Endothelial cell (in vitro differentiated cells): ENCODE measurements around the gene REPS2. TPM values are rescaled to one million over a fixed set of nuclear protein-coding genes. Genes with fewer than 3 reads are reported as not detected.

Source experiments
- DNase-seq: peaks from one replicate; pipeline ENCODE4 v3.0.0; 2021; ENCODE audit warnings: low spot score
- H3K27ac Mint-ChIP-seq: one replicate; pipeline ENCODE4 v1.8.0; 2021; ENCODE audit warnings: mixed read lengths, inconsistent platforms; ENCODE audit not compliant: unreplicated experiment
- H3K27me3 Mint-ChIP-seq: one replicate; pipeline ENCODE4 v1.8.0; 2021; ENCODE audit warnings: mild to moderate bottlenecking, moderate library complexity, mixed read lengths, inconsistent platforms; ENCODE audit not compliant: unreplicated experiment
- H3K36me3 Mint-ChIP-seq: one replicate; pipeline ENCODE4 v1.8.0; 2021; ENCODE audit warnings: mild to moderate bottlenecking, low read depth, mixed read lengths, inconsistent platforms; ENCODE audit not compliant: unreplicated experiment
- H3K4me1 Mint-ChIP-seq: one replicate; pipeline ENCODE4 v1.8.0; 2021; ENCODE audit warnings: mild to moderate bottlenecking, mixed read lengths, inconsistent platforms; ENCODE audit not compliant: unreplicated experiment
- H3K4me3 Mint-ChIP-seq: one replicate; pipeline ENCODE4 v1.8.0; 2021; ENCODE audit warnings: mild to moderate bottlenecking, mixed read lengths, inconsistent platforms; ENCODE audit not compliant: unreplicated experiment
- H3K9me3 Mint-ChIP-seq: one replicate; pipeline ENCODE4 v1.8.0; 2021; ENCODE audit warnings: mixed read lengths, inconsistent platforms; ENCODE audit not compliant: unreplicated experiment
- total RNA-seq: library from RNA; stranded (reverse); fragmentation: NEBNext Ultra II Directional; extraction: Animal tissue kit (Norgen Biotek cat#: 25700); gene quantifications from one replicate; pipeline ENCODE4 v1.2.1, GENCODE V29; 2021; ENCODE audit not compliant: unreplicated experiment
- TF ChIP-seq, protein P1 (sequence below): fragments of 200-600 bp; sonication (generic); IDR thresholded peaks from one replicate; pipeline ENCODE4 v1.5.0; 2021; ENCODE audit warnings: antibody characterized with exemption; ENCODE audit not compliant: unreplicated experiment

Gene REPS2
- total RNA-seq, 1 donor from 2014 or later, result 10.6 TPM

DNA sequence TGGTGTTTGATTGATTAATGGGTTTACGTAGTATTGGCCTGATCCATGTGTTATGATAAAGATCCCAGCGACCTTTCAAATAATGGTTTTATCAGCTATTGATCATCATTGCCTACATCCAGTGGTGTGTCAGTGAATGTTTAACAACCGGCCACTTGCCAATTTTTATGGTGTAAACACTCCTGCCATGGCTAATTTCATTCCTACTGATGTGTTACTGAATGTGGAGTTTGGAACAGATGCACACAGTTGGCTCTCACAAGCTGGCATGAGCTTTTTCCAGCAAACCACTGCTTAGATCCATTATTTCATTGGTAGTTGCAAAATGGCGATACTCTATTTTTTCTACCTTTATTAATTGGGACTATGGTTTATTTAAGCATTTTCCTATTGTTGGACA is 139.9 kb downstream of the REPS2 start:
- Mint-ChIP-seq H3K9me3 (no peaks in the 10 kb centered on the region), H3K27me3 (peaks cover 2% of the 10 kb centered on the region), H3K36me3 (peaks cover 4% of the 10 kb centered on the region)

DNA sequence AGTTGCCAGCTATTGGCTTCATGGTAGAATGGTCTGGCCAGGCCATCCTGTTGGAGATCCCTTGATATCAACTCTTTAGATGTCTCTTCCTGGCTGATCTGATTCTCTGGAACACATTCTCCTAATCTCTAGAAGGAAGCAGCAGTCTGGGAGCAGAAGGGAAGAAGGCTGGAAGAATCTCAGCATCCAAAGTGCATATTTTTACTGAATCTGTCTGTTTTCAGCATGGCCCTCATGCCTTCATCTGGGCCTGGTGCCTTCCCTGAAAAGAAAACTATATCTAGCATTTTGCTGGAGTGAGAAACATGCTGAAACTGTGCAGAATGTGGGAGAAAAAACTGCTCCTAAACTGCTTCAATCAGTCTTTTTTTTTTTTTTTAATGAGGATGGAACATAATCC is 148.7 kb downstream of the REPS2 start:
- peak overlapping the region; percentile 88 for H3K27ac Mint-ChIP-seq
- TF ChIP-seq, protein P1, sequence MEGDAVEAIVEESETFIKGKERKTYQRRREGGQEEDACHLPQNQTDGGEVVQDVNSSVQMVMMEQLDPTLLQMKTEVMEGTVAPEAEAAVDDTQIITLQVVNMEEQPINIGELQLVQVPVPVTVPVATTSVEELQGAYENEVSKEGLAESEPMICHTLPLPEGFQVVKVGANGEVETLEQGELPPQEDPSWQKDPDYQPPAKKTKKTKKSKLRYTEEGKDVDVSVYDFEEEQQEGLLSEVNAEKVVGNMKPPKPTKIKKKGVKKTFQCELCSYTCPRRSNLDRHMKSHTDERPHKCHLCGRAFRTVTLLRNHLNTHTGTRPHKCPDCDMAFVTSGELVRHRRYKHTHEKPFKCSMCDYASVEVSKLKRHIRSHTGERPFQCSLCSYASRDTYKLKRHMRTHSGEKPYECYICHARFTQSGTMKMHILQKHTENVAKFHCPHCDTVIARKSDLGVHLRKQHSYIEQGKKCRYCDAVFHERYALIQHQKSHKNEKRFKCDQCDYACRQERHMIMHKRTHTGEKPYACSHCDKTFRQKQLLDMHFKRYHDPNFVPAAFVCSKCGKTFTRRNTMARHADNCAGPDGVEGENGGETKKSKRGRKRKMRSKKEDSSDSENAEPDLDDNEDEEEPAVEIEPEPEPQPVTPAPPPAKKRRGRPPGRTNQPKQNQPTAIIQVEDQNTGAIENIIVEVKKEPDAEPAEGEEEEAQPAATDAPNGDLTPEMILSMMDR, result no peak
- no peaks in the 10 kb centered on the region for H3K4me1 Mint-ChIP-seq
- H3K4me3 Mint-ChIP-seq, result no peak overlapping the region
- H3K9me3 Mint-ChIP-seq, result no peaks in the 10 kb centered on the region
- H3K27me3 Mint-ChIP-seq, result peaks cover 3% of the 10 kb centered on the region
- no peak for DNase-seq
- no peaks in the 10 kb centered on the region for H3K36me3 Mint-ChIP-seq

More for the DNA sequence above, 139.9 kb downstream of the REPS2 start:
- Mint-ChIP-seq H3K27ac (no peak overlapping the region), H3K4me1 (no peaks in the 10 kb centered on the region), H3K4me3 (no peak overlapping the region)
- TF ChIP-seq, protein P1, result no peak
- no peak for DNase-seq

DNA sequence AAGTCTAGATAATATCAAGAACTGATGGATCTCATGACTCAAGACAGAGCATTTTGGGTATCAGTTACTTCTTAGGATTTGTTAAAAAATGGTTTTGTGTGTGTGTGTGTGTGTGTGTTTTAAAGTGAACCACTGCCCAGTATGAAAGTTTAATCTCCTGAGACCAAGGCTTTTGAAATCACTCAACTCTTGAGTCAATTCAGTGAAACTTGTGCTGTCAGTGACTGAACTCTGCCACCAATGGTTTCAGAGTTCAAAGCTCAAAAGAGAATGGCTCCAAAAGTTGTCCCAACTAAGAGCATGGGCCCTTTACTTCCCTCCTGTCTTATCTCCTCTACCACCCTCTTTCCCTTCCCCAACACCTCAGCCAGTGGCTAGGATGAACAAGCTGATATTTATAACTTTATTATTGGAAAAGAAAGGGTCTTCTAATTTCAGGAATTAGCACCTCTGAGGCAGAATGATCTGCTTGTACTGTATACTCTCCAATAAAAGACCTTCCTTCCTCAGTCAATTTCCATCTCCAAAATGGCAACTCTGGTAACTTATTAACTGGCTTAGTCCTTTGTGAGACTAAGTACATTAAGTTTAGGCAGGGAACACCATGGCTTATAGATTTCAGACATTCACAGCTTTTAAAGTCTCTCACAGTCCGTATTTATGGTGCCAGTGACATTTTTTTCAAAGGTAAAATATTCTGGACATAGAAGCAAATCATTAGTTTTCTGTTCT is 152.2 kb downstream of the REPS2 start:
- no peak overlapping the region for H3K27ac Mint-ChIP-seq
- H3K36me3 Mint-ChIP-seq, result no peaks in the 10 kb centered on the region
- H3K4me3 Mint-ChIP-seq, result no peak overlapping the region
- peaks cover 3% of the 10 kb centered on the region for H3K27me3 Mint-ChIP-seq
- TF ChIP-seq, protein P1, result no peak
- H3K4me1 Mint-ChIP-seq, result no peaks in the 10 kb centered on the region
- no peaks in the 10 kb centered on the region for H3K9me3 Mint-ChIP-seq
- DNase-seq, result no peak

DNA sequence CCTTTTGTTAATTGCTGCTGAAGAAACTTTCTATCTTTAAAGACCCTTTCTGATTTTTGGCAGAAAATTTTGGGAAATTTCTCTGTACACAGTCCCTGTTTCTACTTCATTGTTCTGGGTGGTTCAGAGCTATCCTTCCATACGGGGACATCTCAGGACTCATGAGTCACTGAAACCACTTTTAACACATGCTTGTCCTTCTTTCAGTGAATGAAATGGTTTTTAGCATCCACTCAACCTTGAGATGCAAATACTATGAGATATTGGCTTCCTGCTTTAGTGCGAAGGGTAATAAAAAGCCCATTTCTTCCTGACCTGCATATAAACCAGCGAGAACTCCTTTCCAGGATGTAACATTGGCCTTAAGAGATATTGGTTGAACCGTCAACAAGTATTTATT is 158.0 kb downstream of the REPS2 start:
- TF ChIP-seq, protein P1, result no peak
- no peaks in the 10 kb centered on the region for H3K36me3 Mint-ChIP-seq
- H3K27me3 Mint-ChIP-seq, result no peaks in the 10 kb centered on the region
- no peaks in the 10 kb centered on the region for H3K9me3 Mint-ChIP-seq
- no peak overlapping the region for H3K4me3 Mint-ChIP-seq
- no peak for DNase-seq
- no peak overlapping the region for H3K27ac Mint-ChIP-seq
- H3K4me1 Mint-ChIP-seq, result no peaks in the 10 kb centered on the region

DNA sequence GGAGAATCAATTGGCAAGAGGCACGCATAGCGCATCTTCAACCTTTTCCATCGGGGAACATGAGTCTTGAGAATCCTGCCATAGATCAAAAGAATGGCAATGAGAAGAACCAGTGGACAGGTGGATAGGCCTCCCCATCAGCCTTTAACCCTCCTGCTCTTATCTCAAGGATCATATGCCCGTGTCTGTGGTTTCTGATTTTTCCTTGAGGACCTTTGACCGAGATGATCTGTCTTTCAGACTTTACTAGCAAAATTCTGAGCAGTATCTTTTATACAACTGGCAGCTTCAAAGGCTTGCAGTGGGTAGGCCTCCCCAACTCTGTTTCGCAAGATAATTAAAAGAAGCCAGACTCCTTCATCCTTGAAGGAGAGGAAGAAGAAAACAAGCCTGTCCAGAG is 174.4 kb downstream of the REPS2 start:
- TF ChIP-seq, protein P1, result no peak
- Mint-ChIP-seq H3K36me3 (no peaks in the 10 kb centered on the region), H3K9me3 (no peaks in the 10 kb centered on the region), H3K4me3 (no peak overlapping the region), H3K27ac (no peak overlapping the region), H3K4me1 (no peaks in the 10 kb centered on the region), H3K27me3 (no peaks in the 10 kb centered on the region)
- no peak for DNase-seq
